Prostate gland (tissue), 2 donors: Measurements from ENCODE around the gene CCL15. TPM values are rescaled to one million over a fixed set of nuclear protein-coding genes. Genes with fewer than 3 reads are reported as not detected.

Source experiments
- DNase-seq: peaks from one replicate; pipeline ENCODE4 v3.0.0-alpha.2; 2019; ENCODE audit warnings: low spot score
- H3K27ac ChIP-seq, 2 donors: fragments of 200-600 bp; sonication (generic); 2 replicates each; pipeline ENCODE4 v1.5.1; 2017 to 2019
- H3K27me3 ChIP-seq: fragments of 200-600 bp; sonication (generic); replicated peaks from 2 replicates; pipeline ENCODE4 v1.5.1; 2019; ENCODE audit not compliant: insufficient read depth
- H3K36me3 ChIP-seq, 2 donors: fragments of 200-600 bp; sonication (generic); 1 replicate in 1 of 2; 2 replicates in 1 of 2; pipeline versions ENCODE4 v1.5.1 to v1.8.1; 2017 to 2019
- H3K4me1 ChIP-seq: fragments of 200-600 bp; sonication (generic); replicated peaks from 2 replicates; pipeline ENCODE4 v1.5.1; 2019
- H3K4me3 ChIP-seq, 2 donors: fragments of 200-600 bp; sonication (generic); 2 replicates each; pipeline ENCODE4 v1.5.1; 2017 to 2019
- H3K9me3 ChIP-seq: fragments of 200-600 bp; sonication (generic); 2 replicates; pipeline ENCODE4 v1.5.1; 2017
- POLR2A ChIP-seq: fragments of 450-650 bp; IDR thresholded peaks from one replicate; pipeline ENCODE4 v1.6.1; 2016; ENCODE audit warnings: antibody characterized with exemption, mild to moderate bottlenecking
- POLR2AphosphoS5 ChIP-seq: sonication (generic); formaldehyde crosslinking; IDR thresholded peaks from one replicate; pipeline ENCODE4 v1.6.1; 2017; ENCODE audit warnings: antibody characterized with exemption
- WGBS: methylation state at CpG from one replicate; pipeline ENCODE4 v1.1.5; 2018; 5-methylcytosine and 5-hydroxymethylcytosine counted together
- intact Hi-C: fragments of 100-400 bp; cut with DNase I; formaldehyde crosslinking; loops from one replicate; pipeline ENCODE4 v1.14.2; 2022
- total RNA-seq, 2 donors: library from RNA; depleted of rRNA; stranded (reverse); fragments of >200 nt; gene quantifications; one replicate each; pipeline ENCODE4 v1.1.0, GENCODE V29; 2016
- TF ChIP-seq, protein P1 (sequence below), 4 experiments: fragments of 200-600 bp in 2 of 4; fragments of 450-650 bp in 2 of 4; sonication (generic) in 2 of 4; IDR thresholded peaks; 1 replicate in 3 of 4; 2 replicates in 1 of 4; pipeline ENCODE4 v1.5.1; 2016 to 2019; ENCODE audit warnings: antibody characterized with exemption in 4 of 4, mild to moderate bottlenecking in 2 of 4, moderate library complexity in 2 of 4

CCL15 gene
- total RNA-seq, 2 donors from 2014 or later = not detected

DNA sequence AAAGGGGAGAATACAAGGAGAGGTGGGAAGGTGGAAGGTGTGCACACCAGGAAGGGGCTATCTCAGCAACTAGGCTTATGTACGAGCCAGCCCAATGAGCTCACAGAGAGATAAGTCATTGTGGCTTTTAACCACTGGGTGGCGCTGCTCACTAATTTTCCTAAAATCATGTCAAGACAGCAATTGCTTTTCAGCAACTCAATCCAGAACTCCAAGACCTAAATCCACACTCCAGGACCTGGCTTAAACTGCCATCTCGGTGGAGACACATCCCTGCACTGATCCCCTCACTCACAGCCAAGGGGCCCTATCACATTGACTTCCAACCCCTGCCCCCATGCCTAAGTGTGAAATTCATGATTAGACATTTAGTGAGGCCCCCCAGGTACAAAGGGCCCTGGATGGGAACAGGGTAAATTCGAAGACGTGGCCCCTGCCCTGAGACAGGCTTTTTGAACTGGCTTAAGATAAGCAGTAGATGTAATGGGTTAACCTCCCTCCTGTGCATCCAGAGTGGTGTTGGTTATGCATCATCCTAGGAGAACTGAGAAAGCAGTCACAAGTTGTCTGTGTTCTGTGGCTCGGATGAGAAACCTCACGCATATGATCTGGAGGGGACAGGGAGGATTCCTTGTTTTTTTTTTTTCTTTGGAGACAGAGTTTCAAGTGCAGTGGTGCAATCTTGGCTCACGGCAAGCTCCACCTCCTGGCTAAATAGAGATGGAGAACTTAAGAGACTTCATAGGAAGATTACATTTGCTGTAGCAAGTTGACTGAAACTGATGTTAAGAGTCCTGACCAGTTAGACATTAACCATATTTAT is 31.6 kb downstream of the CCL15 start:
- Histone ChIP-seq H3K9me3 (no peaks in the 10 kb centered on the region), H3K4me1 (peaks cover 2% of the 10 kb centered on the region), H3K4me3 (no peak overlapping the region), H3K27ac (no peak overlapping the region), H3K36me3 (no peaks in the 10 kb centered on the region), H3K27me3 (no peaks in the 10 kb centered on the region)
- 46% methylated on average over 8 of the region's 8 CpGs for WGBS
- peak; percentile 77 for DNase-seq
- intact Hi-C loops = loop anchor here (2.0 to 10.0 kb wide), 2 partner anchors 175 to 513 kb away; no protein-coding TSS in a partner anchor
- TF ChIP-seq, protein P1, sequence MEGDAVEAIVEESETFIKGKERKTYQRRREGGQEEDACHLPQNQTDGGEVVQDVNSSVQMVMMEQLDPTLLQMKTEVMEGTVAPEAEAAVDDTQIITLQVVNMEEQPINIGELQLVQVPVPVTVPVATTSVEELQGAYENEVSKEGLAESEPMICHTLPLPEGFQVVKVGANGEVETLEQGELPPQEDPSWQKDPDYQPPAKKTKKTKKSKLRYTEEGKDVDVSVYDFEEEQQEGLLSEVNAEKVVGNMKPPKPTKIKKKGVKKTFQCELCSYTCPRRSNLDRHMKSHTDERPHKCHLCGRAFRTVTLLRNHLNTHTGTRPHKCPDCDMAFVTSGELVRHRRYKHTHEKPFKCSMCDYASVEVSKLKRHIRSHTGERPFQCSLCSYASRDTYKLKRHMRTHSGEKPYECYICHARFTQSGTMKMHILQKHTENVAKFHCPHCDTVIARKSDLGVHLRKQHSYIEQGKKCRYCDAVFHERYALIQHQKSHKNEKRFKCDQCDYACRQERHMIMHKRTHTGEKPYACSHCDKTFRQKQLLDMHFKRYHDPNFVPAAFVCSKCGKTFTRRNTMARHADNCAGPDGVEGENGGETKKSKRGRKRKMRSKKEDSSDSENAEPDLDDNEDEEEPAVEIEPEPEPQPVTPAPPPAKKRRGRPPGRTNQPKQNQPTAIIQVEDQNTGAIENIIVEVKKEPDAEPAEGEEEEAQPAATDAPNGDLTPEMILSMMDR (IDR thresholded peaks at IDR 0.05) = peak; percentile 55 to 90 (median 82)
- no peak for TF ChIP-seq POLR2AphosphoS5

DNA sequence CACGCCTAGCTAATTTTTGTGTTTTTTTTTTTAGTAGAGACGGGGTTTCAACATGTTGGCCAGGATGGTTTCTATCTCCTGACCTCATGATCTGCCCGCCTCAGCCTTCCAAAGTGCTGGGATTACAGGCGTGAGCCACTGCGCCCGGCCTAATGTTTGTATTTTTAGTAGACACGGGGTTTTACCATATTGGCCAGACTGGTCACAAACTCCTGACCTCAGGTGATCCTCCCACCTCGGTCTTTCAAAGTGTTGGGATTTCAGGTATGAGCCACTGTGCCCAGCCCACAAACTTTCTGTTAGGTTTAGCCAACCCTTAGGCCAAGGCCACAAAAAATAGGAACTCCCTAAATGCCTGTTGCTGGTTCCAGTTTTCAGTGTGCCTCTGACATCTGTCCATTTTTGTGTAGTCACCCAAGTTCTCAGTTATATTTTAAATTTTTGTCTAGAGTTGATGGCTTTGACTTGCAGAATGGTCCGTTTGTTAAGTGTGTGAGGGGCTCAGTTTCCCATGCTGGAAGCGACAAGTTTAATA is 32.8 kb downstream of the CCL15 start:
- intact Hi-C loops = loop anchor here (2.0 kb wide), 1 partner anchor 514 kb away; no protein-coding TSS in a partner anchor

GRCh38 chr17:35965272-35965671 is 36.1 kb downstream of the CCL15 start:
- Histone ChIP-seq H3K27me3 (no peaks in the 10 kb centered on the region), H3K36me3 (no peaks in the 10 kb centered on the region), H3K27ac (no peak overlapping the region), H3K4me3 (no peak overlapping the region), H3K9me3 (no peaks in the 10 kb centered on the region), H3K4me1 (no peaks in the 10 kb centered on the region)
- intact Hi-C loops = no loop called here
- TF ChIP-seq, protein P1 (IDR thresholded peaks at IDR 0.05) = no peak
- TF ChIP-seq POLR2A (no peak), POLR2AphosphoS5 (no peak)
- 90% methylated on average over 7 of the region's 7 CpGs for WGBS
- no peak for DNase-seq

More for the DNA sequence above, 32.8 kb downstream of the CCL15 start:
- H3K4me3 ChIP-seq = no peak overlapping the region
- H3K27ac ChIP-seq = no peak overlapping the region
- H3K4me1 ChIP-seq = peaks cover under 1% of the 10 kb centered on the region
- no peak for DNase-seq
- H3K9me3 ChIP-seq = no peaks in the 10 kb centered on the region
- no peaks in the 10 kb centered on the region for H3K27me3 ChIP-seq
- TF ChIP-seq POLR2AphosphoS5 (no peak), POLR2A (no peak)
- TF ChIP-seq, protein P1 (IDR thresholded peaks at IDR 0.05) = no peak
- 85% methylated on average over 10 of the region's 10 CpGs for WGBS
- no peaks in the 10 kb centered on the region for H3K36me3 ChIP-seq

DNA sequence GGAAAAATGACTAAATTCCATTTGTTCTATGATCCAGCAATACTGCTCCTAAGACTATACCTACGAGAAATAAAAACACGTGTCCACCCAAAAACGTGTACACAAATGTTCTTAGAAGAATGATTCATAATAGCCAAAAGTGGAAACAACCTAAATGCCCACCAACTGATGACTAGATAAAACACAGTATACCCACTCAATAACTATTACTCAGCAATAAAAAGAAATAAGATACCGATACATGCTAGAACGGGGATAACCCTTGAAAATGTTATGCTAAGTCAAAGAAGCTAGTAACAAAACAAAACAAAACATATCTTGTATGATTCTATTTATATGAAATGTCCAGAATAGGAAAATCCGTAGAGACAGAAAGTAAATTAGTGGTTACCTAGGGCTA is 37.7 kb downstream of the CCL15 start:
- no peaks in the 10 kb centered on the region for H3K36me3 ChIP-seq
- no peaks in the 10 kb centered on the region for H3K27me3 ChIP-seq
- no peak overlapping the region for H3K27ac ChIP-seq
- intact Hi-C loops = no loop called here
- H3K9me3 ChIP-seq = no peaks in the 10 kb centered on the region
- no peaks in the 10 kb centered on the region for H3K4me1 ChIP-seq
- TF ChIP-seq POLR2AphosphoS5 (no peak), POLR2A (no peak)
- TF ChIP-seq, protein P1 (IDR thresholded peaks at IDR 0.05) = no peak
- WGBS = 70% methylated on average over 6 of the region's 6 CpGs
- H3K4me3 ChIP-seq = no peak overlapping the region
- DNase-seq = no peak
